Colon (tissue), 2 donors: ENCODE data around the gene RBM10.

Experiments
- FAIRE-seq: peaks from 2 replicates; lab custom pipeline; 2012; peaks lifted over from hg19 to GRCh38; lab: Jason Lieb, UNC
- donor health status: control.
- donor health status: control.

The RBM10 gene

GRCh38 chrX:47197526-47197925 lies 52.5 kb downstream of the RBM10 start:
- FAIRE-seq = no peak

DNA sequence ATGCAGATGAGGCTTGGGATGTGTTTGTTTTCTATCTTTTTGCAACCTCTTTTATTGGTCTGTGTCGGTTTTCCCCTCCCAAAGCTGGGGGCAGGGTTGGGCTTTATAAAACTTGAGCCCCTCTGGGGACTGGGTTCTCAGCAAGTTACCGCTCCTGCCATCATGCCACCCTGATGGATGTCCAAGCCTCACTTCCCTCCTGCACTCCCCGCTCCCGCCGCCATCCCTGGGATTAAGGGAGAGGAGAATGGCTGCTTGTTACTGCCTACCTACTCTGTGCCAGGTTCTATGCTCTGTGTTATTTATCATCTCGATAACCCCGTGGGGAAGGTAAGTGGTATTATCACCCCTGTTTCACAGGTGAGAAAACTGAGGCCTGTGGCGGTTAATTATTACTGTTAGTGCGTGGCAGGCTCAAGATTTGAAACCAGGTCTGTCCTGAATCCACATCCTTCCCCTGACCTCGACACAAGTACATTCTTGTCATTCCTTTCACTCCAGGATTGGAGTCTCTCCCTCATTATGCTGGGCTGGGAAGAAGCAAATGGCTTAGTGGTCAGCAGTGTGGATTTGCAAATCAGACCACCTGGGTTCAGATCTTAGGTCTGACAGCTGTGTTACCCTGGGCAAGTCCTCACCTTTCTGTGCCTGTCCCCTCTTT lies 53.1 kb downstream of the RBM10 start:
- no peak for FAIRE-seq

GRCh38 chrX:47198687-47199080 lies 53.7 kb downstream of the RBM10 start:
- FAIRE-seq = no peak

DNA sequence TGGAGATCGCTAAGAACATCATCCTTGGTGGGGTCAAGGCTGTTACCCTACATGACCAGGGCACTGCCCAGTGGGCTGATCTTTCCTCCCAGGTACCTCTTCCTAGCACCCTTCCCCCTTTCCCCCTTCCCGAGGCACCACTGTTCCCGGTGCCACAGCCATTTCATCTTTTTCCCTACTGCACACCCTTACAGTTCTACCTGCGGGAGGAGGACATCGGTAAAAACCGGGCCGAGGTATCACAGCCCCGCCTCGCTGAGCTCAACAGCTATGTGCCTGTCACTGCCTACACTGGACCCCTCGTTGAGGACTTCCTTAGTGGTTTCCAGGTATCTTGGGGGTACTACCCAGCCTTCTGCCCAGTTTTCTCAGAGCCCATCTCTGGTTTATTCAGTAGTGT lies 54.3 kb downstream of the RBM10 start:
- FAIRE-seq = no peak

DNA sequence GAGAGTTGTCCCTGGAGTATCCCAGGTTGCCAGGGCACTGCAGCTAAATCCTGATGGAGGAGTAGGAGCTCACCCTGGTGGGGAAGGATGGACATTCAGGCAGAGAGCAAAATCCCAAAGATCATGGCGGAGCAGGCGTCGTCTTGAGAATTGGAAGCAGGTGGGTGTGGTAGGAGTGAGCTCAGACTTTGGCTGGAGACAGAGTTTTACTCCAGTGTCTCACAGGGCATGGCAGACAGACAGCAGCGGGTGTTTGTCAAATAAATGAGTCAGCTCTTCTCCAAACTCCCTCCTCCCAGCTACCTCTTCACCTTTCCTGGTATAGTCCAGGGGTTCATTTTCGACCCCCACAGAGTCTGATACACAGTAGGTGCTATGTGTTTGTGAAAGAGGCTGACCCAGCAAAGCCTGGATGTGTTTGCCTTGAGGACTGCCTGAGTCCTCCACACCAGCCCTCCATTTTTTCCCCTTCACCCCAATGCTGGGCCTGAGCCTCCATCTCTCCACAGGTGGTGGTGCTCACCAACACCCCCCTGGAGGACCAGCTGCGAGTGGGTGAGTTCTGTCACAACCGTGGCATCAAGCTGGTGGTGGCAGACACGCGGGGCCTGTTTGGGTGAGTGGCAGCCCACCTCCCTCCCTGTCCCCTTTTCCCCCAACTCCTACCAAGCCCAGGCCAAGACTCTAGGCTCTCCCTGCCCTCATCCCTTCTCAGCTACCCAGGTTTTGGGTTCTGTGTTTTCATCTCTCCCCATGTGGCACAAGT lies 55.5 kb downstream of the RBM10 start:
- no peak for FAIRE-seq

DNA sequence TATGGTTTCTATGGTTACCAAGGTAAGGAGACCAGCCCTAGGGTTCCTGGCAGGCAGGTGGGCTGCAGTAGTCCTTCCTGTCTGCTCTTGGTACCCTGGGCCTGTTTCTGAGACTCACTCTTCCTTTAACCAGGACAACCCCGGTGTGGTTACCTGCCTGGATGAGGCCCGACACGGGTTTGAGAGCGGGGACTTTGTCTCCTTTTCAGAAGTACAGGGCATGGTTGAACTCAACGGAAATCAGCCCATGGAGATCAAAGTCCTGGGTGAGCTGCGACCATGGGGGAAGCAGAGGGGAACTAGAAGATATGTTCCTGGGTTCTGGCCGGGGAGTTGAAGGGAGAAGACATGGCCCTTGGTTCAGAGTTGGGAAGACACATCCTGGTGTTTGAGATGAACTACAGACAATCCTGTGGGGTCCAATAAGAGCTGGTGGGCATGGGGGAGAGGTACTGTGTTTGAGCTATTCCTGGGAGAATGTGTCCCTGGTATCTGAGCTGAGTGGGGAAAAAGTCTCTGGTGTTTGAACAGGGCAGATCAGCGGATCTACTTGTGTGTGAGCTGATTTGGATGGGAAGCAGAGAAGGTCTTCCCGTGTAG lies 56.4 kb downstream of the RBM10 start:
- no peak for FAIRE-seq

- no peak for FAIRE-seq
These were observed 57.3 kb downstream of the RBM10 start for GRCh38 chrX:47202316-47202715.

- no peak for FAIRE-seq
These were observed 57.9 kb downstream of the RBM10 start for GRCh38 chrX:47202877-47203276.

DNA sequence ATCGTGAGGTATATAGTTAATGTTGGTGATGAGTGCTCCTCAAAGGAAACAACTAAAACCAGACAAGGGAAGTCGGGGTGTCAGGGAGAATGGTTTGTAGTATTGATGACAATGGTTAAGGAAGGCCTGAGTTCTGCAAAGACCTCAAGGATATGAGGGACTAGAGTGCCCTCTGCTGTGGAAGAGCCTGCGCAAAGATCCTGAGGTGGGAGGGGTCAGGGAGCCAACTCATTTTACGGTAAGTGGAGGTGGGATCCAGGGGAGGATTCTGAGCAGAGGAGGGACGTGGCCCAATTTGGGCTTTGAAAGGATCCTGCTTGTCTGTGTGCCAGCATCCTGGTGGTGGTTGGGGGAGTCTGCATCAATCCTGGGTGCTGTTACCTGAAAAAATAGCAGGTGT lies 59.9 kb downstream of the RBM10 start:
- no peak for FAIRE-seq

DNA sequence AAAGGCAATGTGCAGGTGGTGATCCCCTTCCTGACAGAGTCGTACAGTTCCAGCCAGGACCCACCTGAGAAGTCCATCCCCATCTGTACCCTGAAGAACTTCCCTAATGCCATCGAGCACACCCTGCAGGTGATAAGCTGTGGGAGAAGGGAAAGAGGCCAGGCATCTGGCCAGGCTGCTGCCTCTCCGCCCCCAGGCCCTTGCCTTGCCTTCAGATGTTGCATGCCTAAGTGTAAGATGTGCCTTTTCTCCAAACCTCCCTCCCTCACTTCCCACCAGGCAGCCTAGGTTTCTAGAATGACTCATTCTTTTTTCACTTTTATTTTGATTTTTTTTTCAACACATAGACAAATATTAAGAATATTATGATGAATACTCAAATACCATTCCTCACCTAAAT lies 61.3 kb downstream of the RBM10 start:
- no peak for FAIRE-seq

- no peak for FAIRE-seq
These were observed 63.1 kb downstream of the RBM10 start for GRCh38 chrX:47208108-47208507.

GRCh38 chrX:47209508-47210238 lies 64.7 kb downstream of the RBM10 start:
- no peak for FAIRE-seq

DNA sequence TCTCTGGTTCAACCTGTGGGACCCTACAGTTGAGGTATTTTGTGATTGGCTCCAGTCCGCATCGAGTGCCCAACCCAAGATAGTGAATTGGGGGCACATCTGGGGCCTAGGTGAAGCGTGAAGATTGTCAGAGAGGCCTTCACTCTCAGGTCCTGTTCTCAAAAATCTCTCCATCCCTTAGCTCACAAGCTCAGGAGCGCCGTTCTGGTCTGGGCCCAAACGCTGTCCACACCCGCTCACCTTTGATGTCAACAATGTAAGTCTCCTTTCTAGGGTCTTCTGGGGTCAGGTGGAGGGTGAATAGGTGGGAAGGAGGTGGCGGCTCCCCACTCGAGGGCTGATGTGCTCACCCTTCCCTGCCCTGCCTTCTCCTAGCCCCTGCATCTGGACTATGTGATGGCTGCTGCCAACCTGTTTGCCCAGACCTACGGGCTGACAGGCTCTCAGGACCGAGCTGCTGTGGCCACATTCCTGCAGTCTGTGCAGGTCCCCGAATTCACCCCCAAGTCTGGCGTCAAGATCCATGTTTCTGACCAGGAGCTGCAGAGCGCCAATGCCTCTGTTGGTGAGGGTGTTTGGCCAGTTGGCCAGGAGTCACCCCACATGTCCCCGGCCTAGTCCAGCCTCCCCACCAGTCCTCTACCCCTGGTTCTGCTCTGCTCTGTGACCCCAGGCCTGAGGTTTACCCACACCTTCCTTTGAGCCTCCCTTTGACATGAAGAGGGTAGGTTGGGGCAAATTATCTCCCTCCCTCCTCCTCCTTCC lies 65.8 kb downstream of the RBM10 start:
- no peak for FAIRE-seq

- no peak for FAIRE-seq
These were observed 67.6 kb downstream of the RBM10 start for GRCh38 chrX:47212381-47213293.

DNA sequence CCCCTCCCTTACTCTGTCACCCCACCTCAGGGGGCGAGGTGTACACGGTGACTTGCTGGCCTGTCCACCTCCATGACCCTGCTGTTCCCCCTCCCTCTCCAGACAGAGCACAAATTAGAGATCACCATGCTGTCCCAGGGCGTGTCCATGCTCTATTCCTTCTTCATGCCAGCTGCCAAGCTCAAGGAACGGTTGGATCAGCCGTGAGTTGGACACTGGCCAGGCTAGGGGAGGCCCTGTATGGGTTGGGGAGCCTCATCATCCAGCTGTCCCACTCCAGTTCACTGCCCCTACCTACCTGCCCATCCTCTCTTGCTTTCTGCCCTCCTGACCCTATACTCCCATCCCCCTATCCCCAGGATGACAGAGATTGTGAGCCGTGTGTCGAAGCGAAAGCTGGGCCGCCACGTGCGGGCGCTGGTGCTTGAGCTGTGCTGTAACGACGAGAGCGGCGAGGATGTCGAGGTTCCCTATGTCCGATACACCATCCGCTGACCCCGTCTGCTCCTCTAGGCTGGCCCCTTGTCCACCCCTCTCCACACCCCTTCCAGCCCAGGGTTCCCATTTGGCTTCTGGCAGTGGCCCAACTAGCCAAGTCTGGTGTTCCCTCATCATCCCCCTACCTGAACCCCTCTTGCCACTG lies 69.5 kb downstream of the RBM10 start:
- no peak for FAIRE-seq

GRCh38 chrX:47215291-47215900 lies 70.4 kb downstream of the RBM10 start:
- no peak for FAIRE-seq

- FAIRE-seq = no peak
These were observed 71.4 kb downstream of the RBM10 start for GRCh38 chrX:47216393-47216925.

- no peak for FAIRE-seq
These were observed 72.3 kb downstream of the RBM10 start for GRCh38 chrX:47217121-47217851.

GRCh38 chrX:47217852-47218279 lies 72.8 kb downstream of the RBM10 start:
- peak; percentile 99 for FAIRE-seq
